ENCODE results near the gene AHDC1.
"Not testable (repeated sequence)": the region's sequence is repeated elsewhere in the genome, so short reads cannot be mapped to it uniquely, and the experiment has no call there.

Gene AHDC1

GRCh38 chr1:27555700-27556424 is 48.1 kb downstream of the AHDC1 start:
- DNase-seq (ENCODE audit: low spot score) = no peak
- peak overlapping the region; percentile 84 to 98 for H3K27ac ChIP-seq
- TF ChIP-seq, protein P1, sequence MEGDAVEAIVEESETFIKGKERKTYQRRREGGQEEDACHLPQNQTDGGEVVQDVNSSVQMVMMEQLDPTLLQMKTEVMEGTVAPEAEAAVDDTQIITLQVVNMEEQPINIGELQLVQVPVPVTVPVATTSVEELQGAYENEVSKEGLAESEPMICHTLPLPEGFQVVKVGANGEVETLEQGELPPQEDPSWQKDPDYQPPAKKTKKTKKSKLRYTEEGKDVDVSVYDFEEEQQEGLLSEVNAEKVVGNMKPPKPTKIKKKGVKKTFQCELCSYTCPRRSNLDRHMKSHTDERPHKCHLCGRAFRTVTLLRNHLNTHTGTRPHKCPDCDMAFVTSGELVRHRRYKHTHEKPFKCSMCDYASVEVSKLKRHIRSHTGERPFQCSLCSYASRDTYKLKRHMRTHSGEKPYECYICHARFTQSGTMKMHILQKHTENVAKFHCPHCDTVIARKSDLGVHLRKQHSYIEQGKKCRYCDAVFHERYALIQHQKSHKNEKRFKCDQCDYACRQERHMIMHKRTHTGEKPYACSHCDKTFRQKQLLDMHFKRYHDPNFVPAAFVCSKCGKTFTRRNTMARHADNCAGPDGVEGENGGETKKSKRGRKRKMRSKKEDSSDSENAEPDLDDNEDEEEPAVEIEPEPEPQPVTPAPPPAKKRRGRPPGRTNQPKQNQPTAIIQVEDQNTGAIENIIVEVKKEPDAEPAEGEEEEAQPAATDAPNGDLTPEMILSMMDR (IDR thresholded peaks at IDR 0.05) = no peak
- peak overlapping the region; percentile 70 for H3K4me3 ChIP-seq

DNA sequence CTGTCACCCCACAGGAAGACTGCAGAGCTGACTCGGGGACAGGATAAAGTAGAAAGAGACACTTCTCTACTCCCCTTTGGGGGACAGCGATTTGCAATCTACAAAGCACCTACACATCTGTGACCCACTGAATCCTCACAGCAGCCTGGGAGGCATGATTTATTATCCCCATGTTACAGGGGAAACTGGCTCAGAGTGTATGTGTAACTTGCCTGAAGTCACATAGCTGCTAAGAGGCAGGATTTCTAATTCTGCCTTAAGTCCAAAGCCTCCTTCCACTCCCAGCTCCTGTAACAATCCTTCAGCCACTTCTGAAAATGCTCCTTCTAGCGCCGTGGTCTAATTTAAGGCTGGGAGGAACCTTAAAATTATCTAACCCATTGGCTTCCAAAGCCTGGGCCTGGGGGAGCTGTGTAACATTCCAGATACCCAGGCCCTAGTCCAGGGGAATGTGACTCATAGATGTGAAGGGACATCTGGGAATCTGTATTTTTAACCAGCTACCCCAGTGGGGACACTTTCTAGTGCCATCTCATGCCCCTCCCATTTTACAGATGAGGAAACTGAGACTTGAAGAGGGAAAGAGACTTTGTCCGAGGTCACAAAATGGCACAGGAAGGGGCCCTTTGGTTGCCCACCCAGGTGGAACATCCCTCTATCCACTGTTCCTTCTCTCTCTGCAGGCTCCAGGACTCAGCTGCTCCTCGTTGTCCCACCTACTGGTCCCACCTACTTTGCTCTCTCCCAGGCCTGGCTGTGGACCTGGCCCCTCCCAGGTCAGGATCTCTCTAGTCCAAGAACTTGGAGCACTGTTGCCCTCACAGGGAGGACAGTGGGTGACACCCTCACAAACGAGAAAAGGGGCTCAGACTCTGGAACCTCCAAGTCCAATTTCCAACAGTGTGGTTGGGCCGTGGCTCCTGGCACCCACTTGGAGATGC is 48.9 kb downstream of the AHDC1 start:
- H3K27ac ChIP-seq = peak overlapping the region; percentile 84 to 98
- TF ChIP-seq, protein P1 (IDR thresholded peaks at IDR 0.05) = no peak
- peak overlapping the region; percentile 70 for H3K4me3 ChIP-seq
- DNase-seq (ENCODE audit: low spot score) = no peak

DNA sequence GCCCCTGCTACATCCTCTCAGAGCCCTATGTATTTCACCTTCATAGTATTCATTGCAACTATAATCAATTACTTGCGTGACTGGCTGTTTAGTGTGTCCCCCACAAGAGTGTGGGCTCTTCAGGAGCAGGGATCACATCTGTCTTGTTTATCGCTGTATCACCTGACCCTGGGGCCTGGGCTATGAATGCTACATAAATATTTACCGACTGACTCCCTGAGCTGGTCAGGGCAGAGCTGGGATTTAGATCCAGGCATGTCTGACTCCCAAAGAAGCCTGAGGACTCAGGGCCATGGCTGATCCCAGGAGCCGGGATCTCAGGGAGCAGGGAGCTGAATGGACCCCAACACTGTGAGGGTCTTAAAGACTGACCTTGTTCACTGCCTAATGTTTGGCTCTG is 49.7 kb downstream of the AHDC1 start:
- TF ChIP-seq, protein P1 (IDR thresholded peaks at IDR 0.05) = no peak
- DNase-seq (ENCODE audit: low spot score) = no peak
- no peak overlapping the region for H3K4me3 ChIP-seq
- peak overlapping the region; percentile 84 to 98 for H3K27ac ChIP-seq

GRCh38 chr1:27553823-27554222 is 50.1 kb downstream of the AHDC1 start:
- H3K27ac ChIP-seq = peak overlapping the region; percentile 37 to 98

GRCh38 chr1:27552911-27553420 is 51.0 kb downstream of the AHDC1 start:
- DNase-seq (ENCODE audit: low spot score) = no peak
- TF ChIP-seq, protein P1 (IDR thresholded peaks at IDR 0.05) = no peak
- H3K4me3 ChIP-seq = no peak overlapping the region
- peak overlapping the region; percentile 37 to 98 for H3K27ac ChIP-seq

More at GRCh38 chr1:27553823-27554222, 50.1 kb downstream of the AHDC1 start:
- H3K4me3 ChIP-seq; DNase-seq (ENCODE audit: low spot score): not testable (repeated sequence)

- TF ChIP-seq, protein P1 (IDR thresholded peaks at IDR 0.05) = no peak
- no peak for DNase-seq (ENCODE audit: low spot score)
- Histone ChIP-seq H3K27ac (peak overlapping the region in 1 of 2 donors; percentile 49), H3K4me3 (no peak overlapping the region)
Observed at GRCh38 chr1:27551953-27552312, 52.0 kb downstream of the AHDC1 start.

DNA sequence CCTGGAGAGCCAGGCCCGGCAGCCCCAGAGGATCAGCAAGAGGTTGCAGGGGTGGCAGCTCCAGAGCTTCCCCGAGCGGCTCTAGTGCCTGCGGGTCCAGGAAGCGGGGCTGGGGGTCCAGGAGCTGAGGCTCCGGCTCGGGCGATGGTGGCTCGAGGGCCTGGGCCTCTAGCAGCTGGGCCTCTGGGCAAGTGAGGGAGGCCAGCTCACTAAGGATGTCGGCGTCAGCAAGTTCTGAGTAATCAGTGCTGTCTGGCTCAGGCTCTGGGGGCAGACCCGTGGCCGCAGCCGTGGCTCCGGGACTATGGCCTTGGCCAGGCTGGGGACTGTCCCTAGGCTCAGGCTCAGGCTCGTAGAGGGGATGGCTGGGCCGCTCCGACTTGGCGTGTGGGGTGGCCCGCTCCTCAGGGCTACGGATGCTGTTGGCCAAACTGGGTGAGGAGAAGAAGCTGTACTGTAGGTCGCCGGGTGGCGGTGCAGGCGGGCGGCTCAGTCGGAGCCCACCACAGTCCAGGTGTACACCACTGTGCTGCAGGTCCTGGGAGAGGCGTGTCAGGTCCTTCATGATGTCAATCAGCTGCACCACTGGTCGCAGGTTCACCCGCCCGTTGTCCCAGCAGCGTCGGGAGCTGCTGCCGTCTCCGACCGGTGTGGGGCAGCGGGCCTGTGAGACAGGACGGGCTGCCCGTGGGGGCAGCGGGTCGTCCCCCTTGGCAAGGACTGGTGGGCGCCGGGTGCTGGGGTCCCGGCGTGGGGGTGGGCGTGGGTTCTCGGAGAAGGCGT is 52.6 kb downstream of the AHDC1 start:
- TF ChIP-seq, protein P1 (IDR thresholded peaks at IDR 0.05) = no peak
- no peak for DNase-seq (ENCODE audit: low spot score)
- Histone ChIP-seq H3K4me3 (no peak overlapping the region), H3K27ac (peak overlapping the region in 1 of 2 donors; percentile 49)
